ENCODE data around the gene CRYGS. TPM values are rescaled to one million over a fixed set of nuclear protein-coding genes. Genes with fewer than 3 reads are reported as not detected.
A peak's percentile ranks its signal among the peaks of the same experiment; 100 is the strongest.

The CRYGS gene
- total RNA-seq, 2 experiments from 2014 or later, result 1.5 to 1.8 TPM

DNA sequence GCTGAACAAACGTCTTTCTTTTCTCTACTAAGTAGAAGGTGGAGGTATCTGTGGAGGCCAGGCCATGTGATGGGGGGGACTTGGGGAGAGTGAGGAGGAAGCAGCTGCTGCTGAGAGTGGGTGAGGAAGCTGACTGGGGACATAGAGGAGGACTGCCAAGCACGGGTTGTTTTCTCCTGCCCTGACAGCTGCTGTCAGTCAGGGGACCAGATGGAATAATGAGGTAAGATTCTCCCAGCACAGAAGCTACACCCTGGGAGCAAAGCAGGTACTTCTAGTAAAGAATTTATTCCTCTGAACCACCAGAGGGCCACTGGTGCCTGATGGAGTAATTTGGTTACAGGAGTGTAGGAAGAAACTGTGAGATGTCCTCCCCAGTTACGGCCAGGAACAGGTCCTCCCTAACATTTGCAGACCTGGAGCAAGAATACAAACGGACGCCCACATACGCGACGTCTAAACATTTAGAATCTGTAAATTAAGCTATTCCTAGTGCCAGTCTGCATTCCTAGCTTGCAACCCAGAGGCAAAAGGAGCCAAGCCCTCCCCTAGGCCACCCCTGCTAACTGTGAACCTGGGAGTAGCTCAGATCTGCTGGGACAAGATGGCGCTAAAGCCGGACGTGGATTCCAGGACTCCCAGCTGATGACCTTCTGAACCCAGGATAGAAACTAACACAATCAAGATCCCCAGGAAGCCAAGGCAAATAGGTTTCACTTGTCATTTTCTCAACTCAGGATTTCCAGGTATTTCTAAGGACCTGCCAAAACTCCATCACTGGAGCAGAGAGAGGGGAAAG lies 14.8 kb downstream of the CRYGS start:
- no peak overlapping the region for H3K4me3 Mint-ChIP-seq
- intact Hi-C loops (cut with micrococcal nuclease), result loop anchor here (1.0 kb wide), 1 partner anchor 10 kb away; no protein-coding TSS in a partner anchor
- H3K27ac Mint-ChIP-seq, result peak overlapping the region; percentile 6
- peaks cover 62% of the 10 kb centered on the region for H3K4me1 Mint-ChIP-seq (ENCODE audit: low read depth)
- H3K36me3 Mint-ChIP-seq (ENCODE audit: low read depth), result peaks cover 4% of the 10 kb centered on the region
- CTCF ChIA-PET, result interaction anchor here (0.8 to 2.9 kb wide), 4 partner anchors 10 to 88 kb away, joined by 3 to 25 read pairs (median 10); no protein-coding TSS in a partner anchor
- no peaks in the 10 kb centered on the region for H3K27me3 Mint-ChIP-seq (ENCODE audit: low read depth)
- H3K9me3 Mint-ChIP-seq, result peaks cover 4% of the 10 kb centered on the region
- DNase-seq, result no peak

DNA sequence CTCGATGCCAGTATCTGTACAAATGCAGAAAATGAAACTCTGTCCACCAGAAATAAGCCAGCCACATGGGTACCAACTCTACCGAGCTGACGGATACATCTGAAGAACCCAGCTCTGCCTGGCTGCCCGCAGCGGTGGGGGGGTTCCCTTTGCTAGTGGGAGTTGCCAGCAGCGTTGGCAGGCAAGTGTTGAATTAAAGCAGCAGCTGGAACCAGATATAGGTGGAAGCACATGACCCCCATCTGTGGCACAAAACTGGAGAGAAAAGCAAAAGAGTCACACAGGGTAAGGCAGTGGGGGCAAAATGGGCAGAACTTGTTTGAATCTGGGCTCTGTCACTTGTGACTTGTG lies 17.9 kb downstream of the CRYGS start:
- H3K4me3 Mint-ChIP-seq, result no peak overlapping the region
- H3K36me3 Mint-ChIP-seq (ENCODE audit: low read depth), result no peaks in the 10 kb centered on the region
- H3K27me3 Mint-ChIP-seq (ENCODE audit: low read depth), result no peaks in the 10 kb centered on the region
- no peak for DNase-seq
- CTCF ChIA-PET, result interaction anchor here (0.7 to 1.3 kb wide), 4 partner anchors 9 to 583 kb away, joined by 3 to 4 read pairs (median 3); no protein-coding TSS in a partner anchor
- intact Hi-C loops (cut with micrococcal nuclease), result no loop called here
- H3K4me1 Mint-ChIP-seq (ENCODE audit: low read depth), result peaks cover 45% of the 10 kb centered on the region
- no peaks in the 10 kb centered on the region for H3K9me3 Mint-ChIP-seq
- no peak overlapping the region for H3K27ac Mint-ChIP-seq

DNA sequence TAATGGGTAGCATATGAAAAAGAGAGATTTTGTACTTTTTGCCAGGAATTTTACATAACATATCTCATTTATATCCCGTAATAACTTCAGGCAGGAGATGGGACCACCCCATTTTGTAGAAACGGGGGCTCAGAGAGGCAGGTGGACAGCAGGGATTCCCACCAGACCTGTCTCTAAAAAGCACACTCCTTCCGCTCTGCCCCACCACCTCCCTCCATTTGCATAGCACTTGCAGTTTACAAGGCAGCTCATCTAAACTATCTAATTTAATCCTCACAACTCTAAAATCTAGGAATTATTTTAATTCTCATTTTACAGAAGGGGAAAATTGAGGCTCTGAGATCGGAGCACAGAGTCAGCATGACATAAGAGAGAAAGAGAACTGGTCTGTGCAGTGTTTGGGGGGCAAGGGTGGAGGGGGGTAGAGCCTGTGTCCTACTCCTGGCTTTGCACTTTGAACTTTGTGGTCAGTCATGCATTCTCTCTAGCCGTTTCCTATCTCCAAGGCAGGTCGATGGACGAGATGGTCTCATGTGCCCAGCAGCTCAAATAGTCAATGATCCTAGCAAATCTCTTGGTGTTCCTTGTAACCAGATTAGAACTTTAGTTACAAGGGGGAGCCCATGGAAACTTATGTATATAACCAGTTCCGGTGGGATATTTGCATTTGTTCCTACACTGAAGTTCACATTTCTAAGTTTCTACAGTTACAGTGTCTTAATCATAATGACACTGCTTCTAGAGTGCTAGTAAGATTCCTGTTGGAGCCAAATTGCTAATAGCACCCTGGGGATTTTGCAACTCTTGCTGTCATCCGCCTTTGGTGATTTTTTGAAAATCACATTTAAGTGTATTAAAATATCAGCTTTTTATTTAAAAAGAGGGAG lies 18.6 kb downstream of the CRYGS start:
- Mint-ChIP-seq H3K27me3 (ENCODE audit: low read depth) (no peaks in the 10 kb centered on the region), H3K9me3 (no peaks in the 10 kb centered on the region), H3K4me3 (no peak overlapping the region), H3K4me1 (ENCODE audit: low read depth) (peaks cover 45% of the 10 kb centered on the region), H3K36me3 (ENCODE audit: low read depth) (no peaks in the 10 kb centered on the region), H3K27ac (no peak overlapping the region)
- no peak for DNase-seq
- intact Hi-C loops (cut with micrococcal nuclease), result no loop called here
- CTCF ChIA-PET, result interaction anchor here (0.7 to 1.3 kb wide), 3 partner anchors 8 to 583 kb away, joined by 3 read pairs; no protein-coding TSS in a partner anchor

DNA sequence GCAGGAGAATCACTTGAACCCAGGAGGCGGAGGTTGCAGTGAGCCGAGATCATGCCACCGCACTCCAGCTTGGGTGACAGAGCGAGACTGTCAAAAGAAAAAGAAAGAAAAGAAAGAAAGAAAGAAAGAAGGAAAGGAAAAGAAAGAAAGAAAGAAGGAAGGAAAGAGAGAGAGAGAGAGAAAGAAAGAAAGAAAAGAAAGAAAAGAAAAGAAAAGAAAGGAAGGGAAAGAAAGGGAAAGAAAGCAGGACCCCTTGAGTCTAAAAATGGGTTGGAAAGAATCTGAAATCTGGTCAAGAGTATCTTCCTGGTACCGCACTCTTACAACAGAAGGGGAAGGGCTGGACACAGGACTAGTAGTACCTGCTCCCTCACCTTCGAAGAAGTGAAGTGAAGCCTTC lies 19.6 kb downstream of the CRYGS start:
- CTCF ChIA-PET, result interaction anchor here (0.6 kb wide), 1 partner anchor 16 kb away, joined by 3 read pairs; no protein-coding TSS in a partner anchor
- Mint-ChIP-seq H3K4me1 (ENCODE audit: low read depth) (peaks cover 47% of the 10 kb centered on the region), H3K9me3 (no peaks in the 10 kb centered on the region), H3K27ac (no peak overlapping the region), H3K27me3 (ENCODE audit: low read depth) (no peaks in the 10 kb centered on the region), H3K4me3 (no peak overlapping the region), H3K36me3 (ENCODE audit: low read depth) (no peaks in the 10 kb centered on the region)
- DNase-seq, result no peak
- intact Hi-C loops (cut with micrococcal nuclease), result no loop called here

DNA sequence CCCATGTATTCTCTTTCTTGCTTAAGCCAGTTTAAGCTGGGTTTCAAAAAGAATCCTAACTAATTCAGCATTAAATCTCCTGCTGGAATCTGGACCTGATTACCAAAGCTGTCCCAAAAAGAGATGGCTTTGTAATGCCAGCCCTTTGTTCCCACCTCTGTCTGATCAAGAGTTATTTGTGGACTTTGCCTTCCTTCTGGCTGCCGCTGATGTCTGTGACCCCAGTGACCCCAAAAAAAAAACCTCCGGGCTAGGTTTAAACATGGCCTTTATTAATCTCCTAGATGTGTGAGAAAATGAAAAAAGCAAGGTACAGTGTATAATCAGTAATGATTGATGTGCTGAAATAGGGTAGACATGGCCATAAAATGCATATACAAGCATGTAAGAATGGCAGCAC lies 20.7 kb downstream of the CRYGS start:
- CTCF ChIA-PET, result interaction anchor here (1.4 kb wide), 1 partner anchor 12 kb away, joined by 3 read pairs; no protein-coding TSS in a partner anchor
- intact Hi-C loops (cut with micrococcal nuclease), result no loop called here
- DNase-seq, result no peak
- Mint-ChIP-seq H3K4me3 (no peak overlapping the region), H3K36me3 (ENCODE audit: low read depth) (no peaks in the 10 kb centered on the region), H3K9me3 (no peaks in the 10 kb centered on the region), H3K27ac (no peak overlapping the region), H3K27me3 (ENCODE audit: low read depth) (no peaks in the 10 kb centered on the region), H3K4me1 (ENCODE audit: low read depth) (peaks cover 47% of the 10 kb centered on the region)

DNA sequence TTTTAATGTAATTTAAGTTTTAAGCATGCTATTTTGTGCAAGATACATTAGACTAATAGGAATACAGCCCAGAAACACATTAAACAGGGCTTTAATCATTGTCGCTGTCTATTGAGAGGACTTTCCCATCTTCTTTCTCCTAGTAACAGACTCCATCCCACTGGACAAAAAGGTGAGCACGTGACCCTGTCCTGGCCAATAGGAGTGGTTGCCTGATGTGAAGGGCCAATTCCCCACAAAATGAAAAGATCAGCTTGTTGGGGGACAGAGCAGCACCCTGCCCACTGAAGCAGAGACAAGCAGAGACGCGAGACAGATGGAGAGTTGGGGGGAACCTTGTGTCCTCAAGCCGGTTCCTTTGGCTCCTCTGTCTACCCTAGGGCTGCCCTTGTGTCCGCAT lies 21.2 kb downstream of the CRYGS start:
- no peaks in the 10 kb centered on the region for H3K9me3 Mint-ChIP-seq
- H3K4me1 Mint-ChIP-seq (ENCODE audit: low read depth), result peaks cover 51% of the 10 kb centered on the region
- H3K4me3 Mint-ChIP-seq, result no peak overlapping the region
- H3K36me3 Mint-ChIP-seq (ENCODE audit: low read depth), result no peaks in the 10 kb centered on the region
- H3K27ac Mint-ChIP-seq, result no peak overlapping the region
- intact Hi-C loops (cut with micrococcal nuclease), result no loop called here
- CTCF ChIA-PET, result interaction anchor here (1.4 kb wide), 1 partner anchor 13 kb away, joined by 3 read pairs; no protein-coding TSS in a partner anchor
- H3K27me3 Mint-ChIP-seq (ENCODE audit: low read depth), result no peaks in the 10 kb centered on the region
- no peak for DNase-seq

DNA sequence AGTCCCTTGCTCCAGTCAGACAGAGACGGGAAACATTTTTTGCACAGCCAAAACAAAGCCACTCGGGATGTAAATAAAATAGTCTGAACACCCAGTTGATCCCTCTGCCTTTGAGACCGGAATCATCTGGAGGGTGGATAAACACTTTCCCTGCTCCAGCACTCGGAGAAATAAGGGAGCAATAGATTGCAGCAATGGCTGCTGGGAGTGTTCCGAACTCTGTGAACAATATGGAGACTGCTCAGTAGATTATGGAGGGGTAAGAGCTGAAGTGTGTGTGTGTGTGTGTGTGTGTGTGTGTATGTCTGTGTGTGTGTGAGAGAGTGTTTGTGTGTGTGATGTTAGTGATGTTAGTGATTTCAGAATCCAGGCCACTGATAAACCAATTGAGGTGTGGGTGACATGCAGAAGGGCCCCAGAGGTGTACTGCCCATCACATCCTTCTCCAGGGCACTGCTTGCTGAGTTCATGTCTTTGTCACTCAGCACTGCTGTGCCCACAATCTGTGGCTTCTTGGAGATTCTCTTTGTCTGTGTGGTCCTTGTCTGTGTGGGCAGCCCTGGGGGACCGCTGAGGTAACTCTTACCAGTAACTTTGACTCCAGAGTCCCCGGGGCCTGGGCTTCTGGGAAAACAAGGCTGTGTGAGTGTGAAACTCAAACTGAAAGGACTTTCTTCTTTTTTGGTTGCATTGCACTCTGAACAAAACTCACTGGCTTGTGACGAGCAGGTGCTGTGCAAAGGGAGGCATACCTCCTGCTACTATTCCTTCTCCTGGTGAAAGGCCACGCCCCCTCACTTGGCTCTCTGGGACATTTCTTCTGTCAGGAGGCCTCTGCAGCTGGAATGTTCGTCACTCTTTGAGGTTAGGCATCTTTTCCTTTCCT lies 23.0 kb downstream of the CRYGS start:
- CTCF ChIA-PET, result interaction anchor here (0.5 kb wide), 1 partner anchor 19 kb away, joined by 5 read pairs; no protein-coding TSS in a partner anchor
- no peaks in the 10 kb centered on the region for H3K27me3 Mint-ChIP-seq (ENCODE audit: low read depth)
- H3K4me3 Mint-ChIP-seq, result peak overlapping the region; percentile 35
- H3K9me3 Mint-ChIP-seq, result peaks cover 3% of the 10 kb centered on the region
- intact Hi-C loops (cut with micrococcal nuclease), result no loop called here
- H3K36me3 Mint-ChIP-seq (ENCODE audit: low read depth), result peaks cover 4% of the 10 kb centered on the region
- H3K27ac Mint-ChIP-seq, result peak overlapping the region; percentile 74
- peaks cover 59% of the 10 kb centered on the region for H3K4me1 Mint-ChIP-seq (ENCODE audit: low read depth)
- DNase-seq, result peak; percentile 79

DNA sequence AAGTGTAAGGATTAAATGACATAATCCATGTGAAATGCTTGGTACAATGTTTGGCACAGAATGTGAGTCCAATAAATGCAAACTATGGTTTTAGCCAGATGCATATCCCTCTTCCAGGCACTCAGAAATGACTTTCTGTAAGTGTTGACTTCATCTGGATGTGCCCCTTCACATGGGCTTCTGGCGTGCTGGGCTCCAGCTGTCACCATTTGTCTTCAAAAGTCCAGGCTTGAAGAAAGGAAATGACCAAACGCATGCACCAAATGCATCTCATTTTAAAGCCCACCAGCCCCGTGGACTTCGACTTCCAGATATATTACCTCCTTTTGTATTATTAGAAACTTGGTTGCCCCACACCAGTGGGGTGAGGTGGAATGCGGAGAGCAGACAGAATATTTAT lies 23.7 kb downstream of the CRYGS start:
- intact Hi-C loops (cut with micrococcal nuclease), result no loop called here
- peaks cover 4% of the 10 kb centered on the region for H3K36me3 Mint-ChIP-seq (ENCODE audit: low read depth)
- peaks cover 65% of the 10 kb centered on the region for H3K4me1 Mint-ChIP-seq (ENCODE audit: low read depth)
- H3K27me3 Mint-ChIP-seq (ENCODE audit: low read depth), result no peaks in the 10 kb centered on the region
- no peak for DNase-seq
- H3K4me3 Mint-ChIP-seq, result no peak overlapping the region
- peak overlapping the region; percentile 74 for H3K27ac Mint-ChIP-seq
- CTCF ChIA-PET, result interaction anchor here (2.5 to 4.5 kb wide), 3 partner anchors 9 to 19 kb away, joined by 14 to 50 read pairs (median 38); no protein-coding TSS in a partner anchor
- H3K9me3 Mint-ChIP-seq, result peaks cover 3% of the 10 kb centered on the region

DNA sequence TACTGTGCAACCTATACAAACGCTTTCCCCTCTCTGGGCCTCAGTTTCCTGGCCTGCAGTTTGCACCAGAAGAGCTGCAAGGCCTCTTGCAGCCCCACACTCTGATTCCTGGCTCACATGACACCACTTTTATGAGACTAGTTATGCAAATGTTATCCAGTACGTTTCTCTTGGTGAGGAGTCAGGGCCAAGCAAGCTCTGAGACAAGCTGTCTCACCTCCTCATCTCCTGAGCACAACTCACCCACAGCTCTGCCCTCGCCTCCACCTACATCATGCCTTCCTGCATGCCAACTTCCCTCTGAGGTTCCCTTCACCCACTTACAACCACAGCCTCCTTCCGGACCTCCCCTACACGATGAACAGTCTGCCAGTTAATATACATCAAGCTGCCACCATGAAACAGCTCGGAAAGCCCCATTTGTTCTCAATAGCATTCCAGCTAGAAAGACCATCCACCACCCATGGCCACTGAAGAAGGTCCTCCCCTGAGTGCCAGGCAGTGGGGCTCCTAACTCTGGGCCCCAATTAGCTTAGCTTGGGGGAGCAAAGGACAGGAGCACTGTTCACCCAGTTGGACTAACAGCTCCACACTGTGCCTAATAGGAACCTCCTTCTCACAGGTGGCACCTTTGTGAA lies 25.0 kb downstream of the CRYGS start:
- Mint-ChIP-seq H3K4me1 (ENCODE audit: low read depth) (peaks cover 78% of the 10 kb centered on the region), H3K4me3 (peak overlapping the region; percentile 1), H3K27me3 (ENCODE audit: low read depth) (no peaks in the 10 kb centered on the region), H3K27ac (peak overlapping the region; percentile 81), H3K36me3 (ENCODE audit: low read depth) (peaks cover 4% of the 10 kb centered on the region), H3K9me3 (peaks cover 3% of the 10 kb centered on the region)
- CTCF ChIA-PET, result interaction anchor here (0.7 to 4.5 kb wide), 6 partner anchors 10 to 575 kb away, joined by 3 to 50 read pairs (median 9); no protein-coding TSS in a partner anchor
- intact Hi-C loops (cut with micrococcal nuclease), result loop anchor here (1.0 kb wide), 2 partner anchors 10 to 15 kb away; no protein-coding TSS in a partner anchor
- peak; percentile 89 for DNase-seq

DNA sequence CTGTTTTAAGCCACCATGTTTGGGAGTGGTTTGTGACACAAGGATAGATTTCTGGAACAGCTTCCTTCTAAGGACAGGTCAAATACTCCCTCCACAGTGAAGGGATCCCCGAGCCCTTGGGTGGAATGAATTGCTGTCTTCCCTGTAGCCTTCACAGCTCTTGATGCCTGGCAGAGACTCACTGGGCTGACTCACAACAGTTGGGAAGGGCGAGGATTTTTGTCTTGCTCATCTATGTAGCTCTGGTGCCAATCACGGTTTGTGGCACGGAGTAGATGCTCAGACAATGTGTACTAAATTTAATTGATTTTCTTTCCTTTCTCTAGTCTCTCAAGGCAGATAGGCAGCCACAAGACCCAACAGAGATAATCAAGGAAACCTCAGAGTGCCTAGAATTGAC lies 27.0 kb downstream of the CRYGS start:
- H3K4me1 Mint-ChIP-seq (ENCODE audit: low read depth), result peaks cover 85% of the 10 kb centered on the region
- H3K9me3 Mint-ChIP-seq, result peaks cover 3% of the 10 kb centered on the region
- CTCF ChIA-PET, result interaction anchor here (0.7 to 4.5 kb wide), 6 partner anchors 9 to 237 kb away, joined by 3 to 50 read pairs (median 4); no protein-coding TSS in a partner anchor
- no peak overlapping the region for H3K27ac Mint-ChIP-seq
- H3K27me3 Mint-ChIP-seq (ENCODE audit: low read depth), result no peaks in the 10 kb centered on the region
- intact Hi-C loops (cut with micrococcal nuclease), result no loop called here
- H3K36me3 Mint-ChIP-seq (ENCODE audit: low read depth), result peaks cover 4% of the 10 kb centered on the region
- peak; percentile 37 for DNase-seq
- H3K4me3 Mint-ChIP-seq, result no peak overlapping the region

DNA sequence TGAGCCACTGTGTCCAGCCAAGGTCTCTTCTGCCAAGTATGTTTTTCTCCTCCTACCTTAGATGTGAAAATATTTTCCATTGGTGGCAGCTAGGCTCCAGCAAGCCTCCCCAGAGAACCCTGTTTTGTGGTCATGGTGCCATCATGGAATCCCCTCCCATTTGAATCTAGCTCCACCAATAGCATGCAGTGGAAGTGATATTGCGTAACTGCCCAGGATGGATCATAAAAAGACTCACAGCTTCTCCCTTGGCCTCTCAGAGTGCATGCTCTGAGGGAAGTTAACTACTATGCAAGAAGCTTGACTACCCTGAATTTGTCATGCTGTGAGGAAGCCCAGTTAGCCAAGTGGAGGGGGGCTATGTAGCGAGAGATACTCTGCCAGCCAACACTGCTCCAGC lies 27.5 kb downstream of the CRYGS start:
- intact Hi-C loops (cut with micrococcal nuclease), result no loop called here
- no peak for DNase-seq
- CTCF ChIA-PET, result interaction anchor here (1.3 to 4.5 kb wide), 5 partner anchors 9 to 236 kb away, joined by 3 to 50 read pairs (median 5); no protein-coding TSS in a partner anchor
- peaks cover 85% of the 10 kb centered on the region for H3K4me1 Mint-ChIP-seq (ENCODE audit: low read depth)
- peak overlapping the region; percentile 34 for H3K27ac Mint-ChIP-seq
- H3K27me3 Mint-ChIP-seq (ENCODE audit: low read depth), result no peaks in the 10 kb centered on the region
- peaks cover 4% of the 10 kb centered on the region for H3K36me3 Mint-ChIP-seq (ENCODE audit: low read depth)
- no peak overlapping the region for H3K4me3 Mint-ChIP-seq
- peaks cover 3% of the 10 kb centered on the region for H3K9me3 Mint-ChIP-seq

All from activated naive CD4-positive, alpha-beta T cell treated with anti-CD3 and anti-CD28 coated beads for 36 hours (primary cell).